Stomach (tissue), 9 donors: ENCODE results near the gene MEGF10. TPM values are rescaled to one million over a fixed set of nuclear protein-coding genes. Genes with fewer than 3 reads are reported as not detected.
A peak's percentile ranks its signal among the peaks of the same experiment; 100 is the strongest.

ENCODE experiments used
- DNase-seq, 2 donors: peaks; one replicate each; pipeline versions ENCODE4 v3.0.0 to v3.0.0-alpha.2; 2013 to 2019
- H3K27ac ChIP-seq, 5 donors: fragments of 200-600 bp in 4 of 5; sonication (generic) in 4 of 5; one replicate each; pipeline ENCODE4 v1.5.1; 2013 to 2019; ENCODE audit warnings: mild to moderate bottlenecking in 1 of 5, moderate library complexity in 1 of 5
- H3K27me3 ChIP-seq, 3 donors: fragments of 200-600 bp; sonication (generic); one replicate each; pipeline ENCODE4 v1.5.1; 2017 to 2019; ENCODE audit warnings: mixed run types in 1 of 3
- H3K36me3 ChIP-seq, 4 donors: fragments of 200-600 bp; sonication (generic); 1 replicate in 3 of 4; 2 replicates in 1 of 4; pipeline ENCODE4 v1.5.1; 2016 to 2019
- H3K4me1 ChIP-seq, 4 donors: fragments of 200-600 bp; sonication (generic); one replicate each; pipeline ENCODE4 v1.5.1; 2016 to 2019
- H3K4me3 ChIP-seq, 4 donors: fragments of 200-600 bp; sonication (generic) in 3 of 4; one replicate each; pipeline ENCODE4 v1.5.1; 2016 to 2019; ENCODE audit warnings: mild to moderate bottlenecking in 1 of 4
- H3K9me3 ChIP-seq, 4 donors: fragments of 200-600 bp; sonication (generic); one replicate each; pipeline ENCODE4 v1.5.1; 2016 to 2019
- CTCF ChIP-seq, 7 experiments: fragments of 450-650 bp in 4 of 7; fragments of 200-600 bp in 3 of 7; sonication (generic) in 3 of 7; IDR thresholded peaks; one replicate each; pipeline ENCODE4 v1.5.1; 2016 to 2019; ENCODE audit warnings: antibody characterized with exemption in 7 of 7, control low read depth in 2 of 7, mild to moderate bottlenecking in 1 of 7
- EP300 ChIP-seq: sonication (generic); formaldehyde crosslinking; IDR thresholded peaks from one replicate; pipeline ENCODE4 v1.6.1; 2017; ENCODE audit warnings: antibody characterized with exemption
- POLR2A ChIP-seq, 4 donors: fragments of 450-650 bp; IDR thresholded peaks; one replicate each; pipeline ENCODE4 v1.6.1; 2016; ENCODE audit warnings: antibody characterized with exemption in 4 of 4, control low read depth in 2 of 4, mild to moderate bottlenecking in 1 of 4, moderate library complexity in 1 of 4
- POLR2AphosphoS5 ChIP-seq, 3 donors: sonication (generic); formaldehyde crosslinking; IDR thresholded peaks; one replicate each; pipeline ENCODE4 v1.6.1; 2016; ENCODE audit warnings: antibody characterized with exemption in 3 of 3
- WGBS, 5 donors: extraction: QIAGEN DNeasy Blood & Tissue Kit in 3 of 5; methylation state at CpG; one replicate each; pipeline versions ENCODE4 v1.1.5 to v1.1.7; 2013 to 2018; 5-methylcytosine and 5-hydroxymethylcytosine counted together
- intact Hi-C: fragments of 100-400 bp; cut with DNase I; formaldehyde crosslinking; loops from one replicate; pipeline ENCODE4 v1.15.1; 2023; ENCODE audit warnings: low total_unique reads
- polyA plus RNA-seq, 3 donors: library from polyadenylated mRNA; stranded (reverse); fragments of 200-250 nt; gene quantifications; one replicate each; pipeline ENCODE4 v1.2.3, GENCODE V29; 2013
- total RNA-seq, 5 donors: library from RNA; depleted of rRNA; stranded (reverse); fragments of >200 nt; gene quantifications; one replicate each; pipeline versions ENCODE4 v1.1.0 to v1.2.3, GENCODE V29; 2014 to 2016
- donor health status: healthy with polysubstance abuse.
- donor health status: Bipolar disorder and iron deficiency.
- donor health status: healthy.

MEGF10 gene
- total and polyA plus RNA-seq, 8 donors, result under 0.01 to 2.0 (median 0.05) TPM; not detected in 5

- Histone ChIP-seq H3K27ac (no peak overlapping the region), H3K27me3 (peaks cover 0 to 5% (median 0%) of the 10 kb centered on the region in 3 donors), H3K36me3 (no peaks in the 10 kb centered on the region), H3K4me3 (no peak overlapping the region), H3K4me1 (no peaks in the 10 kb centered on the region), H3K9me3 (no peaks in the 10 kb centered on the region)
- DNase-seq, result peak in 1 of 2 donors; percentile 32
- intact Hi-C loops, result no loop called here
- WGBS, 5 donors, result 57 to 75% (median 66%) methylated on average over 10 to 11 of the region's 11 CpGs
- TF ChIP-seq CTCF (IDR thresholded peaks at IDR 0.05), result no peak
- no peak for TF ChIP-seq EP300
- TF ChIP-seq POLR2A (IDR thresholded peaks at IDR 0.05), result no peak
- no peak for TF ChIP-seq POLR2AphosphoS5 (IDR thresholded peaks at IDR 0.05)
Observed at GRCh38 chr5:127280491-127281220, 9.9 kb upstream of the MEGF10 start.

- no peak for DNase-seq
- intact Hi-C loops, result no loop called here
- H3K4me1 ChIP-seq, result no peaks in the 10 kb centered on the region
- H3K4me3 ChIP-seq, result no peak overlapping the region
- 88 to 93% (median 89%) methylated on average over 4 of the region's 4 CpGs for WGBS, 5 donors
- H3K36me3 ChIP-seq, result no peaks in the 10 kb centered on the region
- peaks cover 0 to 5% (median 0%) of the 10 kb centered on the region in 3 donors for H3K27me3 ChIP-seq
- no peaks in the 10 kb centered on the region for H3K9me3 ChIP-seq
- H3K27ac ChIP-seq, result no peak overlapping the region
- TF ChIP-seq CTCF (IDR thresholded peaks at IDR 0.05) (no peak), EP300 (no peak), POLR2A (IDR thresholded peaks at IDR 0.05) (no peak), POLR2AphosphoS5 (IDR thresholded peaks at IDR 0.05) (no peak)
Observed at GRCh38 chr5:127281609-127282008, 9.0 kb upstream of the MEGF10 start.

- intact Hi-C loops, result no loop called here
- Histone ChIP-seq H3K27ac (no peak overlapping the region), H3K36me3 (no peaks in the 10 kb centered on the region), H3K4me3 (no peak overlapping the region), H3K9me3 (peaks cover 0 to 8% (median 3%) of the 10 kb centered on the region in 4 donors), H3K27me3 (peaks cover 0 to 55% (median 16%) of the 10 kb centered on the region in 3 donors), H3K4me1 (peaks cover 4 to 14% (median 12%) of the 10 kb centered on the region in 4 donors)
- DNase-seq, result no peak
- TF ChIP-seq EP300 (no peak), POLR2AphosphoS5 (IDR thresholded peaks at IDR 0.05) (no peak), POLR2A (IDR thresholded peaks at IDR 0.05) (no peak), CTCF (IDR thresholded peaks at IDR 0.05) (no peak)
- 94 to 100% (median 97%) methylated on average over 1 of the region's 1 CpG for WGBS, 5 donors
Observed at GRCh38 chr5:127288676-127289075, 1.9 kb upstream of the MEGF10 start.

- H3K36me3 ChIP-seq, result no peaks in the 10 kb centered on the region
- TF ChIP-seq POLR2AphosphoS5 (IDR thresholded peaks at IDR 0.05) (no peak), CTCF (IDR thresholded peaks at IDR 0.05) (no peak), EP300 (no peak), POLR2A (IDR thresholded peaks at IDR 0.05) (no peak)
- peak overlapping the region; percentile 21 to 34 (median 26) for H3K4me3 ChIP-seq
- H3K27ac ChIP-seq, result no peak overlapping the region
- H3K9me3 ChIP-seq, result peaks cover 0 to 8% (median 3%) of the 10 kb centered on the region in 4 donors
- WGBS, 5 donors, result 15 to 26% (median 18%) methylated on average over 28 of the region's 28 CpGs
- peaks cover 0 to 53% (median 16%) of the 10 kb centered on the region in 3 donors for H3K27me3 ChIP-seq
- intact Hi-C loops, result no loop called here
- peaks cover 4 to 14% (median 12%) of the 10 kb centered on the region in 4 donors for H3K4me1 ChIP-seq
- no peak for DNase-seq
Observed at GRCh38 chr5:127290946-127291693, 524 bp downstream of the MEGF10 start.
